ENCODE measurements around the gene ZBTB16. TPM values are rescaled to one million over a fixed set of nuclear protein-coding genes. Genes with fewer than 3 reads are reported as not detected.

Gene ZBTB16
- total and polyA plus RNA-seq, 2 donors (not counting 3 experiments of a cell fraction or from before 2014, with no cell fraction given): 9.8 to 20.3 TPM

- DNase-seq (ENCODE audit: low read depth, low spot score) (no peak), FAIRE-seq (no peak)
- ChIA-PET CTCF (interaction anchor here (7.1 kb wide), 1 partner anchor 21 kb away, joined by 41 read pairs; no protein-coding TSS in a partner anchor), POLR2A (interaction anchor here (1.3 kb wide), 1 partner anchor 9 kb away, joined by 3 read pairs; the partner anchor contains the start of gene NNMT)
- Histone ChIP-seq H3K36me3 (ENCODE audit: control insufficient read depth in 2 of 2, extremely low read depth in 1 of 2, insufficient read depth in 2 of 2, low read length in 2 of 2) (no peaks in the 10 kb centered on the region), H3K9me3 (replicated peaks; ENCODE audit: control insufficient read depth, insufficient read depth, low read length) (no peaks in the 10 kb centered on the region), H3K4me3 (replicated peaks in 1 of 3; ENCODE audit: insufficient read depth in 1 of 3, low read depth in 1 of 3, low read length in 3 of 3) (no peak overlapping the region), H3K79me2 (ENCODE audit: control insufficient read depth, insufficient read depth, low read length) (no peaks in the 10 kb centered on the region), H3K4me1 (ENCODE audit: control insufficient read depth, extremely low read depth, insufficient read depth, low read length) (peaks cover 44% of the 10 kb centered on the region), H3K4me2 (ENCODE audit: insufficient read depth, low read length) (no peak overlapping the region), H3K9me1 (replicated peaks; ENCODE audit: control insufficient read depth, extremely low read depth, insufficient read depth, low read length) (no peaks in the 10 kb centered on the region), H4K20me1 (replicated peaks; ENCODE audit: control insufficient read depth, extremely low read depth, insufficient read depth, low read length) (no peaks in the 10 kb centered on the region), H3K27ac (ENCODE audit: insufficient read depth, low read depth, low read length) (no peak overlapping the region), H3K27me3 (ENCODE audit: control insufficient read depth in 2 of 2, insufficient read depth in 2 of 2, low read length in 2 of 2) (no peaks in the 10 kb centered on the region), H3K9ac (replicated peaks; ENCODE audit: extremely low read depth, insufficient read depth, low read length) (no peak overlapping the region), H2AFZ (ENCODE audit: low read depth, low read length) (no peak overlapping the region)
- dilution Hi-C loops (cut with MboI; ENCODE audit: extremely low pct_ligation_motif_present, low sequenced_read_pairs) (no loop called here), intact Hi-C loops (cut with micrococcal nuclease) (loop anchor here (10.0 kb wide), 2 partner anchors 278 to 1218 kb away; partner anchors contain the start of gene CADM1)
- TF ChIP-seq POLR2AphosphoS5 (IDR thresholded peaks at IDR 0.05; ENCODE audit: insufficient read depth, low read depth, low read length) (no peak), MYC (IDR thresholded peaks at IDR 0.05; ENCODE audit: low read depth, low read length) (no peak), GATA2 (IDR thresholded peaks at IDR 0.05; ENCODE audit: insufficient read depth, insufficient read length, low read depth, low read length) (no peak), EZH2 (IDR thresholded peaks at IDR 0.05; ENCODE audit: borderline replicate concordance, low read depth, low read length, severe bottlenecking) (no peak), POLR2A (IDR thresholded peaks at IDR 0.05; ENCODE audit: low read depth, low read length) (no peak), FOS (IDR thresholded peaks at IDR 0.05; ENCODE audit: borderline replicate concordance, insufficient read depth, low read length) (no peak), CTCF (IDR thresholded peaks at IDR 0.05; ENCODE audit: extremely low read depth in 1 of 2, insufficient read depth in 1 of 2, low read depth in 1 of 2, low read length in 2 of 2) (no peak), JUN (IDR thresholded peaks at IDR 0.05; ENCODE audit: borderline replicate concordance, insufficient read depth, insufficient read length, low read depth) (no peak)
- TF ChIP-seq, protein P1, sequence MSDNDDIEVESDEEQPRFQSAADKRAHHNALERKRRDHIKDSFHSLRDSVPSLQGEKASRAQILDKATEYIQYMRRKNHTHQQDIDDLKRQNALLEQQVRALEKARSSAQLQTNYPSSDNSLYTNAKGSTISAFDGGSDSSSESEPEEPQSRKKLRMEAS (IDR thresholded peaks at IDR 0.05; ENCODE audit: insufficient read depth, insufficient read length): no peak
- no TSS peak for BruUV-seq (replicated peaks)
Observed at GRCh38 chr11:114287154-114287553, 227.6 kb downstream of the ZBTB16 start.

Data from endothelial cell of umbilical vein (primary cell).